HCT116 (cell line): ENCODE measurements around the gene TMED10. TPM values are rescaled to one million over a fixed set of nuclear protein-coding genes. Genes with fewer than 3 reads are reported as not detected.

Experiments
- ATAC-seq: fragments of 200-7000 bp; cut with Tn5 transposase; 2 replicates; pipeline ENCODE4 v1.9.1; 2020; ENCODE audit warnings: mild to moderate bottlenecking, moderate library complexity
- BruUV-seq: library from RNA; stranded (reverse); fragments of 400-500 nt; replicated peaks from 2 replicates; lab custom pipeline; 2021; lab: Mats Ljungman, UMichigan
- CTCF ChIA-PET: fragments of 300-600 bp; sonication (Branson Sonifier 250); formaldehyde crosslinking; loops from one replicate; lab custom pipeline; 2021; ENCODE audit warnings: antibody characterized with exemption; lab: Charles Lee
- POLR2A ChIA-PET: fragments of 300-600, 350-600 bp; sonication (Branson Sonifier 250); formaldehyde crosslinking; loops from one replicate; lab custom pipeline; 2021; ENCODE audit warnings: antibody characterized with exemption; lab: Charles Lee
- RAD21 ChIA-PET, 2 experiments: fragments of 300-600 bp; sonication (Branson Sonifier 250); formaldehyde crosslinking; loops; one replicate each; lab custom pipeline; 2023; ENCODE audit warnings: low total read pairs in 2 of 2; ENCODE audit not compliant: uncharacterized antibody in 2 of 2, unreplicated experiment in 2 of 2, low non-redundant PET in 1 of 2; lab: Charles Lee
- DNase-seq: peaks from one replicate; pipeline ENCODE4 v3.0.0-alpha.2; 2010; ENCODE audit warnings: low read depth, low spot score
- H2AFZ ChIP-seq: fragments of 200-600 bp; shearing (Covaris generic), sonication (generic); 2 replicates; pipeline ENCODE4 v1.6.1; 2017; ENCODE audit warnings: low read depth, mixed run types, mixed read lengths, antibody characterized with exemption, low read length; ENCODE audit not compliant: poor library complexity, severe bottlenecking
- H3K27ac ChIP-seq: 2 replicates; pipeline ENCODE4 v1.5.1; 2012; ENCODE audit warnings: low read depth, low read length
- H3K27me3 ChIP-seq: fragments of 200-600 bp; sonication (generic); 2 replicates; pipeline ENCODE4 v1.6.1; 2016; ENCODE audit warnings: mixed run types, low read length, mixed read lengths; ENCODE audit not compliant: insufficient read depth
- H3K36me3 ChIP-seq, 2 experiments: fragments of 200-500 bp in 1 of 2; fragments of 200-600 bp in 1 of 2; sonication (Bioruptor generic) in 1 of 2; sonication (generic) in 1 of 2; 2 replicates each; pipeline versions ENCODE4 v1.5.1 to v1.6.1; 2014 to 2016; ENCODE audit warnings: low read length in 2 of 2, inconsistent platforms in 1 of 2, mixed read lengths in 1 of 2, mixed run types in 1 of 2; ENCODE audit not compliant: insufficient read depth in 2 of 2, control insufficient read depth in 1 of 2
- H3K4me1 ChIP-seq, 2 experiments: fragments of 200-600 bp in 1 of 2; sonication (generic) in 1 of 2; 2 replicates each; pipeline versions ENCODE4 v1.5.1 to v1.6.1; 2012 to 2017; ENCODE audit warnings: low read length in 2 of 2, inconsistent platforms in 1 of 2, mild to moderate bottlenecking in 1 of 2, mixed read lengths in 1 of 2, mixed run types in 1 of 2, moderate library complexity in 1 of 2; ENCODE audit not compliant: insufficient read depth in 2 of 2, control insufficient read depth in 1 of 2
- H3K4me2 ChIP-seq: fragments of 200-600 bp; sonication (generic); 2 replicates; pipeline ENCODE4 v1.6.1; 2017; ENCODE audit warnings: mixed run types, low read length, mixed read lengths
- H3K4me3 ChIP-seq, 2 experiments: fragments of 200-600 bp in 1 of 2; sonication (generic) in 1 of 2; replicated peaks in 1 of 2; 2 replicates each; pipeline ENCODE4 v1.5.1; 2011 to 2016; ENCODE audit warnings: low read length in 2 of 2, control low read depth in 1 of 2, low read depth in 1 of 2, mild to moderate bottlenecking in 1 of 2, mixed read lengths in 1 of 2, mixed run types in 1 of 2
- H3K79me2 ChIP-seq: fragments of 200-600 bp; sonication (generic); 2 replicates; pipeline ENCODE4 v1.6.1; 2017; ENCODE audit warnings: mild to moderate bottlenecking, mixed run types, low read length, moderate library complexity, mixed read lengths; ENCODE audit not compliant: insufficient read depth
- H3K9ac ChIP-seq: fragments of 200-600 bp; sonication (generic); 2 replicates; pipeline ENCODE4 v1.6.1; 2016; ENCODE audit warnings: low read length, mixed read lengths
- H3K9me2 ChIP-seq: fragments of 200-600 bp; sonication (generic), shearing (Covaris generic); 2 replicates; pipeline ENCODE4 v1.6.1; 2017; ENCODE audit warnings: mixed run types, mild to moderate bottlenecking, moderate library complexity; ENCODE audit not compliant: insufficient read depth
- H3K9me3 ChIP-seq, 2 experiments: fragments of 200-500 bp in 1 of 2; fragments of 200-600 bp in 1 of 2; sonication (Bioruptor generic) in 1 of 2; sonication (generic) in 1 of 2; 2 replicates each; pipeline ENCODE4 v1.6.1; 2014 to 2017; ENCODE audit warnings: low read length in 2 of 2, mixed read lengths in 2 of 2, inconsistent platforms in 1 of 2, low read depth in 1 of 2, mild to moderate bottlenecking in 1 of 2, mixed run types in 1 of 2, moderate library complexity in 1 of 2; ENCODE audit not compliant: control insufficient read depth in 1 of 2, insufficient read depth in 1 of 2
- H4K20me1 ChIP-seq: fragments of 200-600 bp; sonication (generic), shearing (Covaris generic); 2 replicates; pipeline ENCODE4 v1.6.1; 2017; ENCODE audit warnings: mixed run types, mild to moderate bottlenecking, moderate library complexity; ENCODE audit not compliant: insufficient read depth
- ATF3 ChIP-seq: IDR thresholded peaks from 2 replicates; pipeline ENCODE4 v1.6.1; 2012
- CBX3 ChIP-seq: IDR thresholded peaks from 2 replicates; pipeline ENCODE4 v1.6.1; 2012; ENCODE audit warnings: low read depth
- CEBPB ChIP-seq: IDR thresholded peaks from 2 replicates; pipeline ENCODE4 v1.6.1; 2012; ENCODE audit warnings: low read depth
- CTCF ChIP-seq, 3 experiments: fragments of 200-600 bp in 1 of 3; sonication (generic) in 1 of 3; IDR thresholded peaks in 2 of 3; conservative IDR thresholded peaks in 1 of 3; 2 replicates each; pipeline ENCODE4 v1.5.1; 2012 to 2017; ENCODE audit warnings: low read depth in 2 of 3, low read length in 2 of 3, antibody characterized with exemption in 1 of 3, borderline replicate concordance in 1 of 3, control low read depth in 1 of 3, mild to moderate bottlenecking in 1 of 3, mixed read lengths in 1 of 3, mixed run types in 1 of 3, moderate library complexity in 1 of 3; ENCODE audit not compliant: insufficient read depth in 1 of 3
- EZH2phosphoT487 ChIP-seq: fragments of 200-600 bp; IDR thresholded peaks from 2 replicates; pipeline ENCODE4 v1.6.1; 2018; ENCODE audit warnings: antibody characterized with exemption, borderline replicate concordance
- FOSL1 ChIP-seq: IDR thresholded peaks from 2 replicates; pipeline ENCODE4 v1.6.1; 2012; ENCODE audit warnings: low read depth
- JUND ChIP-seq: IDR thresholded peaks from 2 replicates; pipeline ENCODE4 v1.6.1; 2012
- MAX ChIP-seq: IDR thresholded peaks from 2 replicates; pipeline ENCODE4 v1.6.1; 2012
- POLR2A ChIP-seq: IDR thresholded peaks from 2 replicates; pipeline ENCODE4 v1.7.0; 2011; ENCODE audit warnings: borderline replicate concordance; ENCODE audit not compliant: insufficient read depth, insufficient read length; ENCODE audit errors: extremely low read depth
- SP1 ChIP-seq: IDR thresholded peaks from 2 replicates; pipeline ENCODE4 v1.6.1; 2012; ENCODE audit warnings: low read depth
- YY1 ChIP-seq: IDR thresholded peaks from 2 replicates; pipeline ENCODE4 v1.6.1; 2011; ENCODE audit warnings: low read length, low read depth, moderate library complexity, mild to moderate bottlenecking; ENCODE audit not compliant: insufficient replicate concordance; ENCODE audit errors: extremely low read depth
- ZBTB33 ChIP-seq: IDR thresholded peaks from 2 replicates; pipeline ENCODE4 v1.6.1; 2011; ENCODE audit warnings: mild to moderate bottlenecking, low read length, moderate library complexity; ENCODE audit not compliant: insufficient replicate concordance; ENCODE audit errors: extremely low read depth
- intact Hi-C: fragments of 100-400 bp; cut with micrococcal nuclease; formaldehyde crosslinking; loops from 2 replicates; pipeline ENCODE4 v1.10.0; 2022
- total RNA-seq: library from RNA; stranded (reverse); gene quantifications from one replicate; pipeline ENCODE4 v1.2.1, GENCODE V29; 2021; ENCODE audit not compliant: unreplicated experiment

Gene TMED10
- total RNA-seq, 1 experiment from 2014 or later: 303 TPM

GRCh38 chr14:75186953-75187352 lies 10.5 kb upstream of the TMED10 start:
- no peak overlapping the region for H3K9ac ChIP-seq
- ChIA-PET CTCF (no interaction called here), POLR2A (no interaction called here), RAD21 (no interaction called here)
- H3K4me1 ChIP-seq: no peaks in the 10 kb centered on the region; a peak in 1 of 4 replicates
- no peak overlapping the region for H2AFZ ChIP-seq
- H4K20me1 ChIP-seq: no peaks in the 10 kb centered on the region
- ATAC-seq (no peak), DNase-seq (no peak)
- BruUV-seq: no TSS peak
- no peaks in the 10 kb centered on the region for H3K9me2 ChIP-seq
- no peaks in the 10 kb centered on the region for H3K79me2 ChIP-seq
- no peak overlapping the region for H3K4me3 ChIP-seq
- intact Hi-C loops: no loop called here
- H3K36me3 ChIP-seq: no peaks in the 10 kb centered on the region
- H3K4me2 ChIP-seq: no peak overlapping the region
- H3K27me3 ChIP-seq: no peaks in the 10 kb centered on the region
- H3K9me3 ChIP-seq: no peaks in the 10 kb centered on the region
- H3K27ac ChIP-seq: no peak overlapping the region
- TF ChIP-seq SP1 (no peak), FOSL1 (no peak), EZH2phosphoT487 (no peak), CTCF (IDR thresholded peaks at IDR 0.05 in 2 of 3, conservative IDR thresholded peaks at IDR 0.05 in 1 of 3; ENCODE audit: borderline replicate concordance in 1 of 3, insufficient read depth in 1 of 3, low read depth in 2 of 3, low read length in 2 of 3) (no peak)
- TF ChIP-seq, all 23 proteins: peak for 0

- H3K9me3 ChIP-seq: no peaks in the 10 kb centered on the region
- H3K4me2 ChIP-seq: no peak overlapping the region
- CTCF ChIA-PET: no interaction called here
- no peaks in the 10 kb centered on the region for H3K36me3 ChIP-seq
- H2AFZ ChIP-seq: no peak overlapping the region
- intact Hi-C loops: no loop called here
- no peaks in the 10 kb centered on the region for H4K20me1 ChIP-seq
- no peaks in the 10 kb centered on the region for H3K79me2 ChIP-seq
- H3K4me1 ChIP-seq: no peaks in the 10 kb centered on the region; a peak in 1 of 4 replicates
- H3K27ac ChIP-seq: no peak overlapping the region
- H3K27me3 ChIP-seq: no peaks in the 10 kb centered on the region
- ATAC-seq (no peak), DNase-seq (no peak)
- RAD21 ChIA-PET: no interaction called here
- BruUV-seq: no TSS peak
- POLR2A ChIA-PET: no interaction called here
- no peaks in the 10 kb centered on the region for H3K9me2 ChIP-seq
- H3K9ac ChIP-seq: no peak overlapping the region
- no peak overlapping the region for H3K4me3 ChIP-seq
- TF ChIP-seq CBX3 (no peak), JUND (no peak), EZH2phosphoT487 (no peak), ZBTB33 (no peak), POLR2A (no peak), MAX (no peak), YY1 (no peak), CEBPB (no peak), ATF3 (no peak)
Observed at GRCh38 chr14:75185251-75186040, 9.0 kb upstream of the TMED10 start.
